Loucy (cell line): Measurements from ENCODE around the gene APELA.

Source experiments
- CTCF ChIP-seq: fragments of 200-600 bp; sonication (generic); conservative IDR thresholded peaks from 2 replicates; pipeline ENCODE4 v1.5.1; 2014; ENCODE audit warnings: mild to moderate bottlenecking, antibody characterized with exemption, low read length
- EZH2phosphoT487 ChIP-seq: fragments of 200-600 bp; IDR thresholded peaks from 2 replicates; pipeline ENCODE4 v1.6.1; 2018; ENCODE audit warnings: antibody characterized with exemption, mild to moderate bottlenecking, moderate library complexity, borderline replicate concordance

DNA sequence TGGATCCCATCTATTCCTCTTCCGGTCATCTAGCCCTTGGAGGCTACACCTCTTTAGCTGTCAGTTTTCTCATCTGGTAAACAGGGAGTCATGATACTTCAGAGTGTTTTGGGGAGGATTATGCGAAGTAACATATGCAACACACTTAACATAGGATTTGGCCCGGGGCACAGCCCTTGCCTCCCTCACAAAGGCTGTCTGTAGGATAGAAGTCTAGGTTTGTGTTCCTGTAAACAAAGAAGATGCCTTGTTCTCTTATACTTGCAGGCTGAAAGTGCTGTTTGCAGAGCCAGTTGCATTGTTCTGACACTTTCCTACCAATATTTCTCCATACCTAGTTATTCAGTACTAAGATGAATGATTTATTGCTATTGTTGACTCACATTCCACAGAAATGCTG, 2.2 kb upstream of the APELA start:
- TF ChIP-seq CTCF (no peak), EZH2phosphoT487 (no peak)
